ENCODE results near the gene SUMF1.
A peak's percentile ranks its signal among the peaks of the same experiment; 100 is the strongest.

SUMF1 gene

GRCh38 chr3:4336850-4337546, 130.1 kb downstream of the SUMF1 start:
- Histone ChIP-seq H2AFZ (ENCODE audit: low read length) (no peak overlapping the region), H3K4me3 (ENCODE audit: low read length, poor library complexity, severe bottlenecking) (no peak overlapping the region), H4K20me1 (ENCODE audit: insufficient read depth, low read length, poor library complexity, severe bottlenecking) (no peaks in the 10 kb centered on the region), H3K79me2 (ENCODE audit: insufficient read depth, low read length) (no peaks in the 10 kb centered on the region), H3K9me2 (replicated peaks; ENCODE audit: low read depth, low read length) (no peaks in the 10 kb centered on the region), H3K36me3 (ENCODE audit: insufficient read depth, low read length) (no peaks in the 10 kb centered on the region), H3K9me3 (ENCODE audit: insufficient read depth, low read depth, low read length) (no peaks in the 10 kb centered on the region), H3K4me2 (ENCODE audit: low read depth, low read length, poor library complexity, severe bottlenecking) (no peak overlapping the region), H3K4me1 (ENCODE audit: insufficient read depth, low read length, poor library complexity, severe bottlenecking) (peaks cover 20% of the 10 kb centered on the region), H3F3A (ENCODE audit: low read depth) (no peaks in the 10 kb centered on the region), H3K27me3 (ENCODE audit: insufficient read depth, low read length, poor library complexity, severe bottlenecking) (no peaks in the 10 kb centered on the region), H3K9ac (ENCODE audit: low read depth, low read length, poor library complexity, severe bottlenecking) (no peak overlapping the region)
- TF ChIP-seq CTCF (conservative IDR thresholded peaks at IDR 0.05; ENCODE audit: low read length) (no peak), EZH2phosphoT487 (IDR thresholded peaks at IDR 0.05; ENCODE audit: borderline replicate concordance) (no peak)

- H4K20me1 ChIP-seq (ENCODE audit: insufficient read depth, low read length, poor library complexity, severe bottlenecking), result no peaks in the 10 kb centered on the region
- no peaks in the 10 kb centered on the region for H3F3A ChIP-seq (ENCODE audit: low read depth)
- TF ChIP-seq CTCF (conservative IDR thresholded peaks at IDR 0.05; ENCODE audit: low read length) (no peak), EZH2phosphoT487 (IDR thresholded peaks at IDR 0.05; ENCODE audit: borderline replicate concordance) (no peak)
- no peak overlapping the region for H3K9ac ChIP-seq (ENCODE audit: low read depth, low read length, poor library complexity, severe bottlenecking)
- H3K27me3 ChIP-seq (ENCODE audit: insufficient read depth, low read length, poor library complexity, severe bottlenecking), result no peaks in the 10 kb centered on the region
- no peak overlapping the region for H2AFZ ChIP-seq (ENCODE audit: low read length)
- H3K9me2 ChIP-seq (replicated peaks; ENCODE audit: low read depth, low read length), result no peaks in the 10 kb centered on the region
- H3K9me3 ChIP-seq (ENCODE audit: insufficient read depth, low read depth, low read length), result no peaks in the 10 kb centered on the region
- H3K4me3 ChIP-seq (ENCODE audit: low read length, poor library complexity, severe bottlenecking), result no peak overlapping the region
- H3K79me2 ChIP-seq (ENCODE audit: insufficient read depth, low read length), result no peaks in the 10 kb centered on the region
- no peak overlapping the region for H3K4me2 ChIP-seq (ENCODE audit: low read depth, low read length, poor library complexity, severe bottlenecking)
- H3K4me1 ChIP-seq (ENCODE audit: insufficient read depth, low read length, poor library complexity, severe bottlenecking), result peaks cover 12% of the 10 kb centered on the region
- no peaks in the 10 kb centered on the region for H3K36me3 ChIP-seq (ENCODE audit: insufficient read depth, low read length)
Observed at GRCh38 chr3:4335840-4336562, 131.1 kb downstream of the SUMF1 start.

- Histone ChIP-seq H3F3A (ENCODE audit: low read depth) (no peaks in the 10 kb centered on the region), H3K4me3 (ENCODE audit: low read length, poor library complexity, severe bottlenecking) (no peak overlapping the region), H3K9ac (ENCODE audit: low read depth, low read length, poor library complexity, severe bottlenecking) (no peak overlapping the region), H3K27me3 (ENCODE audit: insufficient read depth, low read length, poor library complexity, severe bottlenecking) (no peaks in the 10 kb centered on the region), H3K9me2 (replicated peaks; ENCODE audit: low read depth, low read length) (no peaks in the 10 kb centered on the region), H3K4me1 (ENCODE audit: insufficient read depth, low read length, poor library complexity, severe bottlenecking) (no peaks in the 10 kb centered on the region), H3K36me3 (ENCODE audit: insufficient read depth, low read length) (no peaks in the 10 kb centered on the region), H3K9me3 (ENCODE audit: insufficient read depth, low read depth, low read length) (no peaks in the 10 kb centered on the region; the same call in 1 of the 2 replicates), H3K79me2 (ENCODE audit: insufficient read depth, low read length) (no peaks in the 10 kb centered on the region), H4K20me1 (ENCODE audit: insufficient read depth, low read length, poor library complexity, severe bottlenecking) (no peaks in the 10 kb centered on the region), H2AFZ (ENCODE audit: low read length) (no peak overlapping the region), H3K4me2 (ENCODE audit: low read depth, low read length, poor library complexity, severe bottlenecking) (no peak overlapping the region)
- TF ChIP-seq CTCF (conservative IDR thresholded peaks at IDR 0.05; ENCODE audit: low read length), result peak; percentile 51
- TF ChIP-seq EZH2phosphoT487 (IDR thresholded peaks at IDR 0.05; ENCODE audit: borderline replicate concordance), result no peak
Observed at GRCh38 chr3:4334548-4334947, 132.5 kb downstream of the SUMF1 start.
